GM18867 (cell line): Measurements from ENCODE around the gene SCN3B.

Experiments
- ATAC-seq: cut with Tn5 transposase; IDR thresholded peaks from one replicate; pipeline ENCODE4 v1.9.1; 2021; ENCODE audit warnings: mild to moderate bottlenecking, moderate library complexity; ENCODE audit not compliant: unreplicated experiment

The SCN3B gene

DNA sequence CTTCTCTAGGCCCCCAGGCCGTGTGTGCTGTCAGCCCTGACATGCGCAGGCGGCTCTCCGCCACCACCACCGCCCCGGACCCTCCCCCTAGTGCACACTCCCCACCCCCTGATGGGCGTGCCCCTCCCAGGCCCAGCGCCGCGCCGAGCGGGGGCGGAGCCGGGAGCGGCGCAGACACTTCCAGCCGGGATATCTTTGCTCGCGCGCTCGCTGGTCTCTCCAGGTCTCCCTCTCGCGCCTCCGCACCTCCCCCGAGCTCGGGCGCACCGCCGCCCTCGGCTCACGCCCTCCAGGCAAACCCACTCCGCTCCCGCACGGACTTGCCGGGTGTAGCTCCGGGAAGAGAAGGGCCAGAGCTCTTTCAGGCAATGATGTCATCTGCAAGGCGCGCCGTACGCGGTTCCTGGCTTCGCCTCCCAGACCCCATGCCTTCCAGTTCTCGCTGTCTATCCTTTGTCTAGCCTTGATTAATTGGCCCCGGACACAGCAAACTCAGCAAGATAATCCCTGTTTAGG, at the start of gene SCN3B:
SCN3B (minus strand) TSS at position 59 of the 516 bp plus-strand sequence. CDS start 823 bp downstream, outside the sequence.
- no peak for ATAC-seq

GRCh38 chr11:123702696-123703095, 48.3 kb upstream of the SCN3B start:
- no peak for ATAC-seq

DNA sequence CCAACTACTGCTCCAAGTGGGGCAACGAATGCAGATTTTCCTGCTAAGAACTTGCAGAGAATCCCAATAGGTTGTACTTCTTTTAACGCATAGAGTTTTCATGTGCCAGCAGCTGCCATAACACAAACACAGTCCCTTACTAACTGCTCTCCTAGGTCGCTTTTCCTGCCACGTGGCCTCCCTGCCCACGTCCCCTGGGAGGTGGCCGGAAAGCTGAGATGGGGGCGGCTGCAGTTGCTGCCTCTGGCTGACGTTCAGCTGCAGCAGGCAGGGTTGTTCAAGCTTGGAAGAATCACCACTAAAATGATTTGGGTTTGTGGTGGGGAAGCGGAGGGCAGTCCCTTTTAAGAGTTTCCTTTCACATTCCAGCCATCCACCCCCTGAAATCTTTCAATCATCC, 47.7 kb upstream of the SCN3B start:
- ATAC-seq, result no peak

DNA sequence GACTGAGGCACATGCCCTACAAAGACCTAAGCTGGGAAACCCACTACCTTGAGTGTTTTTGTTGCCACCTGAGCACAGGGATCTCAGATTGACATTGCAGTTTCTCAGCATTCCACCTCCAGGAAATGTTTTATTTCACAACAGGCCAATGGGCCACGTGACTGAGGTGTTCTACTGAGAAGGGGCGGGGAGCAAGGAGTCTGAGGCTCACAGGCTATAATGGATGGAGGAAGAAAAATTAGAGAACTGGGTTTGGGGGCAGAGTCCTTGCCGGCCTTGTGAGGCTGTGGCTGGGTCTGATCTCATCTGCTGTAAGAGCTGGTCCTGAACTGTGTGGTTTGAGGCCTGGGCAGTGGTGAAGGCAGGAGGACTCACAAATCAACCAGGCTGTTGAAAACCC, 46.3 kb upstream of the SCN3B start:
- no peak for ATAC-seq

- no peak for ATAC-seq
These were observed 44.2 kb upstream of the SCN3B start for GRCh38 chr11:123698546-123699127.

- ATAC-seq, result no peak
These were observed 41.8 kb upstream of the SCN3B start for GRCh38 chr11:123696183-123696582.

GRCh38 chr11:123695231-123695630, 40.8 kb upstream of the SCN3B start:
- ATAC-seq, result no peak

GRCh38 chr11:123694551-123694950, 40.1 kb upstream of the SCN3B start:
- no peak for ATAC-seq

GRCh38 chr11:123692961-123693360, 38.5 kb upstream of the SCN3B start:
- no peak for ATAC-seq

- no peak for ATAC-seq
These were observed 36.1 kb upstream of the SCN3B start for GRCh38 chr11:123690485-123690884.

DNA sequence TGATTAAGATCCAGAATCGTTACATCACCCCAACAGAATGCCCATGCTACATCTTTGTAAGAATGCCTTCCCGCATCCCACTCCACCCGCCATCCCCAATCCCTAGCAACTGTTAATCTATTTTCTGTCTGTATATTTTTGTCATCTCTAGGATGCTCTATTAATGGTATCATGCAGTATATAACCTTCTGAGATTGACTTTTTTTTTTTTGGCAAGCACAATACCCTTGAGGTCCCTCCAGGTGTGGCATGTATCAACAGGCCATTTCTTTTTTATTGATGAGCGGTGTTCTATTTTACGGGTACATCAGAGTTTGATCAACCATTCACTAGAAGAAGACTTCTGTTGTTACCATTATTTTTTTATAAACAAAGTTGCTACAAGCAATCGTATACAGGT, 30.2 kb upstream of the SCN3B start:
- ATAC-seq, result no peak

DNA sequence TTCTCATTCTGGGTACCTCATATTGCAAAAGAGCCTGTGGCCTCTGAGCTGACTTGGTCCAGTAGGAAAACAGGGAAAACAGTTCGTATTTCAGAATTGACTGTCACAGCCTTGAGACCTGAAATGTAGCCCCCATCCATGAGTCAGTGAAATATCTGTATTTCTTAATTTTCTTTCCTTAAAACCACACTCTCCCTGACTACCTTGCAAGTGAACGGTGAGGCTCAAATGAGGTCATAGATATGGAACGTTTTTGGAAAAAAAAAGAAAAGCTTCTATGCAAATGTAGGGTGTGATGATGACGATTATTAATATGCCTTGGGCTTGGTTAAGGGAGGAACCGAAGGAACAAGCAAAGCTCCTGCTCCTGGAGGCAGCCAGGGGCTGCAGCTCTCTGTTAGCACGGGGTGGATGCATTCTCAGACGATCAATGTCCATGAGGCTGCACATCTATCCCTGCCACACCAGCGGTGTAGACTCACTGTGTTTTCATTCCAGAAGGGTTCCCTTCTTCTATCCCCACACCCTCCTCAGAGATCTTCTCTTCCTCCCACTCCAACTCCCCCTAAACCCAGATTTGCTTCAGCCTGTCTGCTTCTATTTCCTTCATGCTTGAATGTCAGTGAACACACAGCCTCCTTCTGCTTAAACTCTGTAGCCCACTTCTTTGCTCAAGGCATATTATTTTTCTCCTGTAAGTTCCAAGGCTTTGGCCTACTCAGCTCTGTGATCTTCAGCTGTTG, 29.2 kb upstream of the SCN3B start:
- ATAC-seq, result no peak

- ATAC-seq, result no peak
These were observed 28.4 kb upstream of the SCN3B start for GRCh38 chr11:123682696-123683410.

- no peak for ATAC-seq
These were observed 26.6 kb upstream of the SCN3B start for GRCh38 chr11:123681030-123681429.

GRCh38 chr11:123678246-123678645, 23.8 kb upstream of the SCN3B start:
- ATAC-seq, result no peak

DNA sequence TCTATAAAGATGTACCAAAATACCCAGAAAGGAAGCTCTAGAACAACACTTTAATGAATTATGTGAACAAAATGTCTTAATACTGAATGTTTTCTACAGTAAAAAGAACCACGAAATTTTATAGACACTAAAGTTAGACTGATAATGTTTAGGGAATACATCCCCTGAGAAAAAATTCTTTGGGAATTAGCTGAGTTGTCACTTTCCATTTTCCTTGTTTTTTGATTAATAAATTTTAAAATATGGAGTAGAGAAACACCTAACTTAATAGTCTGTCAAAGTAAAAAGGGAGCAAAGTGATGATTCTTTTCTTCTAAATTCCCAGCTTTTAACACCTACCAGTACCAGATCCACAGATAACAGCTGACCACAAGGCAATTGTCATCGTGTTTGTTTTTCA, 23.1 kb upstream of the SCN3B start:
- ATAC-seq, result no peak

- ATAC-seq, result no peak
These were observed 19.9 kb upstream of the SCN3B start for GRCh38 chr11:123674297-123674696.

DNA sequence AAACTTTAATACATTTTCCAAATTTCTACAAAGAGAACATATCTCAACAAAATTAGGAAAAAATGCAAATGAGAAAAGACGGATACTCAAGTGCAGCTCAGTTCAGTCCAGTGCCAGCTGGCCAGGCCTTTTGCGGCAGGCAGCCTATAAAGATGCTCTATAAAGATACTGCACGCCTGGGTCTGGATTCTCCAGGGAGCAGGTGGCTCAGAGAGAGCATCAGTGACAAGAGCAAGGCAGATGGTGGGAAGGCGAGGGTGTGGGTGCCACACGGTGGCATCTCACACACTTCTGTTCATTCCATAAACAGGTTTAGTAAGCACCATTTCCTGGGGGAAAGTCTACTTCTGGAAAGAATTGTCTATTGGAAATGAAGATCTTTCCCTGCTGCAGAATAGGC, 18.1 kb upstream of the SCN3B start:
- no peak for ATAC-seq

- no peak for ATAC-seq
These were observed 17.1 kb upstream of the SCN3B start for GRCh38 chr11:123671534-123671933.

DNA sequence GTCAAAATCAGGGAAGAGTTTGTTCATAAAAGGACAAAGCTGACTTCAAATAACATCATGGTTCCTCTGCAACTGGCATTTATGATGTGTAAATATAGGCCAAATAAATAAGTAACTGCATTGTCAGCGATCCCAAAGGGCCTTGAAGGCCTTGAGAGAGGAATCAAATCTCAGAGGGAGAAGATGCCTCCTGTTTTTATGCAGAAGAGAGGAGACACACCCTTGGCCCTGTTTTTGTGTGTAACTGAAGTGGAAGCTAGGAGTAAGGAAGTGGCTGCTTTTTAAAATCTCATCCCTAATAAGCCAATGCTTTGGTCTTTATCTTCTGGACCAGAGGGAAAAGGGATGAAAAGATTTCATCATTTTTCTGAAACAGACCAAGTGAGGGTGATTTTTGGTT, 15.7 kb upstream of the SCN3B start:
- ATAC-seq, result no peak

DNA sequence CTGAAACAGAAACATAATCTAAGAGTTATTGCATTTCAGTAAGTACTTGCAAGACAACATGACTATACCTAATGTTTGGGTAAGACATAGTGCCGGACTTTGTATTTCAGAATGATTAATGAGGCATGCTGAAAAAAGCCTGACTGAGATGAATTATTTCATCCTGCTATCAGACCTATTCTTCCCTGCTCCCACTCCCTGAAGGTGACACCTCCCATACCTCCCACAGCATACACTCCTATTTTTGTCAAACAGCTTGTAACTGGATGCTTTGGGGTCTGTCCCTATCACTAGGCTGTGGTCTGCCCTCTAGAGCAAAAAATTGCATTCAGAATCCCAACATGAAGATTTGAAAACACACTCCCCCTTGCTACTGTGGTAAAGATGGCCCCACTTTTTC, 10.9 kb upstream of the SCN3B start:
- ATAC-seq, result no peak

GRCh38 chr11:123659965-123660364, 5.5 kb upstream of the SCN3B start:
- ATAC-seq, result peak; percentile 53
